ENCODE data around the gene GOLGA8M.
"Not testable (repeated sequence)": the region's sequence is repeated elsewhere in the genome, so short reads cannot be mapped to it uniquely, and the experiment has no call there.

DNA sequence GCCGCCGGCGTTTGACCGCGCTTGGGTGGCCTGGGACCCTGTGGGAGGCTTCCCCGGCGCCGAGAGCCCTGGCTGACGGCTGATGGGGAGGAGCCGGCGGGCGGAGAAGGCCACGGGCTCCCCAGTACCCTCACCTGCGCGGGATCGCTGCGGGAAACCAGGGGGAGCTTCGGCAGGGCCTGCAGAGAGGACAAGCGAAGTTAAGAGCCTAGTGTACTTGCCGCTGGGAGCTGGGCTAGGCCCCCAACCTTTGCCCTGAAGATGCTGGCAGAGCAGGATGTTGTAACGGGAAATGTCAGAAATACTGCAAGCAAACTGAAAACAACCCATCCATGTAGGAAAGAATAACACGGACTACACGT is 26.0 kb upstream of the GOLGA8M start:
- TF ChIP-seq, protein P1, sequence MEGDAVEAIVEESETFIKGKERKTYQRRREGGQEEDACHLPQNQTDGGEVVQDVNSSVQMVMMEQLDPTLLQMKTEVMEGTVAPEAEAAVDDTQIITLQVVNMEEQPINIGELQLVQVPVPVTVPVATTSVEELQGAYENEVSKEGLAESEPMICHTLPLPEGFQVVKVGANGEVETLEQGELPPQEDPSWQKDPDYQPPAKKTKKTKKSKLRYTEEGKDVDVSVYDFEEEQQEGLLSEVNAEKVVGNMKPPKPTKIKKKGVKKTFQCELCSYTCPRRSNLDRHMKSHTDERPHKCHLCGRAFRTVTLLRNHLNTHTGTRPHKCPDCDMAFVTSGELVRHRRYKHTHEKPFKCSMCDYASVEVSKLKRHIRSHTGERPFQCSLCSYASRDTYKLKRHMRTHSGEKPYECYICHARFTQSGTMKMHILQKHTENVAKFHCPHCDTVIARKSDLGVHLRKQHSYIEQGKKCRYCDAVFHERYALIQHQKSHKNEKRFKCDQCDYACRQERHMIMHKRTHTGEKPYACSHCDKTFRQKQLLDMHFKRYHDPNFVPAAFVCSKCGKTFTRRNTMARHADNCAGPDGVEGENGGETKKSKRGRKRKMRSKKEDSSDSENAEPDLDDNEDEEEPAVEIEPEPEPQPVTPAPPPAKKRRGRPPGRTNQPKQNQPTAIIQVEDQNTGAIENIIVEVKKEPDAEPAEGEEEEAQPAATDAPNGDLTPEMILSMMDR (IDR thresholded peaks at IDR 0.05 in 8 of 11, conservative IDR thresholded peaks at IDR 0.05 in 3 of 11), result not testable (repeated sequence)
- TF ChIP-seq POLR2AphosphoS5 (IDR thresholded peaks at IDR 0.05), result not testable (repeated sequence)

Data from spleen (tissue), 7 donors.